Measurements from ENCODE around the gene SLC44A1. TPM values are rescaled to one million over a fixed set of nuclear protein-coding genes. Genes with fewer than 3 reads are reported as not detected.

SLC44A1 gene
- total and polyA plus RNA-seq, 2 of the 13 experiments (the other 11 are each of a cell fraction or from before 2014, with no cell fraction given) = 21.4 to 40.8 TPM

DNA sequence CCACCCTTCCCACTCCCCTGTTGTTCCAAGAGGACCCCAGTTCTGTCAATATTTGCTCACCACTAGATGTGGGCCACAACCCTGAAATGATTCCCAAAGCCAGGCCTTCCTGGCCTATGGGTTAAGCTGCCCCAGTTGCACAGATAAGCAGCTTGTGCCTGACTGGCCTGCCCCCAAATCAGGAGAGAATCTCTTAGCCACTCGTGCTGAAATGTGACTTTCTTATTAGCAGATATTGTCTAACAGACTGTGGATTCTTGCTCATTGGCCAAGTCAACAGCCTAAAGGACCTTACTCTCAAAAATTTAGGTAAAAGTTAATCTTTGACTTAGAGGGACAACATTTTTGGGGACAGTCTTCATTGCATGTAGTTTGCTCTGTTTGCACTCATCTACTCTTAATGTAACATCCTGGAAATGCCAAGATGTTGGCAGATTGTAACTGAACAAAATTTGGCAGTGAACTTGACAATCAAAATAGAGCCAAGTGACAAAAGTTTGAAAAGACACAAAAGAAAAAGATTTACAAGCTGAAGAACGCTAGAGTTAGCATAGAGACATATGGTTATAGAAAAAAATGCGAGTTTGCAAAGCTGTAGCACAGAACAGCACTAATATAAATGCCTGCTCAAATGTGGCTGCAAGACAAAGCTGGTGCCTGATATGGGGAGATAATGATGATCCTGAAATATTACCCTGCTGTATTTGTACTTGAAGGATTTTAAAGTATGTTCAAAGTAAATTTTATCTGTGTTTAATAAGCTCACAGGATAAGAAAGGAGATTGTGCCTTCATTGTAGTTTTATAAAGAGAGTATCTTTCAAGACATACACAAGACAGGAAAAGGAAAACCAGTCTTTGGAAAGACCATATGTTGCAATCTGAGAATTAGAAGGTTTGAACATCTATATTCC, 174.4 kb downstream of the SLC44A1 start (continued):
- TF ChIP-seq AHDC1 (CRISPR knock-in tag; IDR thresholded peaks at IDR 0.05; ENCODE audit: borderline replicate concordance) = peak; percentile 96
- TF ChIP-seq, protein P1, sequence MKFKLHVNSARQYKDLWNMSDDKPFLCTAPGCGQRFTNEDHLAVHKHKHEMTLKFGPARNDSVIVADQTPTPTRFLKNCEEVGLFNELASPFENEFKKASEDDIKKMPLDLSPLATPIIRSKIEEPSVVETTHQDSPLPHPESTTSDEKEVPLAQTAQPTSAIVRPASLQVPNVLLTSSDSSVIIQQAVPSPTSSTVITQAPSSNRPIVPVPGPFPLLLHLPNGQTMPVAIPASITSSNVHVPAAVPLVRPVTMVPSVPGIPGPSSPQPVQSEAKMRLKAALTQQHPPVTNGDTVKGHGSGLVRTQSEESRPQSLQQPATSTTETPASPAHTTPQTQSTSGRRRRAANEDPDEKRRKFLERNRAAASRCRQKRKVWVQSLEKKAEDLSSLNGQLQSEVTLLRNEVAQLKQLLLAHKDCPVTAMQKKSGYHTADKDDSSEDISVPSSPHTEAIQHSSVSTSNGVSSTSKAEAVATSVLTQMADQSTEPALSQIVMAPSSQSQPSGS (CRISPR knock-in tag; IDR thresholded peaks at IDR 0.05) = peak; percentile 55; the same call in 1 of the 2 replicates
- TF ChIP-seq MATR3 (CRISPR knock-in tag; IDR thresholded peaks at IDR 0.05) = no peak
- TF ChIP-seq FOXO4 (CRISPR knock-in tag; conservative IDR thresholded peaks at IDR 0.05) = no peak
- TF ChIP-seq, protein P2, sequence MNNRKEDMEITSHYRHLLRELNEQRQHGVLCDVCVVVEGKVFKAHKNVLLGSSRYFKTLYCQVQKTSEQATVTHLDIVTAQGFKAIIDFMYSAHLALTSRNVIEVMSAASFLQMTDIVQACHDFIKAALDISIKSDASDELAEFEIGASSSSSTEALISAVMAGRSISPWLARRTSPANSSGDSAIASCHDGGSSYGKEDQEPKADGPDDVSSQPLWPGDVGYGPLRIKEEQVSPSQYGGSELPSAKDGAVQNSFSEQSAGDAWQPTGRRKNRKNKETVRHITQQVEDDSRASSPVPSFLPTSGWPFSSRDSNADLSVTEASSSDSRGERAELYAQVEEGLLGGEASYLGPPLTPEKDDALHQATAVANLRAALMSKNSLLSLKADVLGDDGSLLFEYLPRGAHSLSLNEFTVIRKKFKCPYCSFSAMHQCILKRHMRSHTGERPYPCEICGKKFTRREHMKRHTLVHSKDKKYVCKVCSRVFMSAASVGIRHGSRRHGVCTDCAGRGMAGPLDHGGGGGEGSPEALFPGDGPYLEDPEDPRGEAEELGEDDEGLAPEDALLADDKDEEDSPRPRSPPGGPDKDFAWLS (CRISPR knock-in tag; IDR thresholded peaks at IDR 0.05; ENCODE audit: borderline replicate concordance) = no peak
- TF ChIP-seq ZFP36L2 (CRISPR knock-in tag; IDR thresholded peaks at IDR 0.05) = no peak
- no peak for TF ChIP-seq CENPT (CRISPR knock-in tag; IDR thresholded peaks at IDR 0.05; ENCODE audit: low read depth)
- TF ChIP-seq, protein P3, sequence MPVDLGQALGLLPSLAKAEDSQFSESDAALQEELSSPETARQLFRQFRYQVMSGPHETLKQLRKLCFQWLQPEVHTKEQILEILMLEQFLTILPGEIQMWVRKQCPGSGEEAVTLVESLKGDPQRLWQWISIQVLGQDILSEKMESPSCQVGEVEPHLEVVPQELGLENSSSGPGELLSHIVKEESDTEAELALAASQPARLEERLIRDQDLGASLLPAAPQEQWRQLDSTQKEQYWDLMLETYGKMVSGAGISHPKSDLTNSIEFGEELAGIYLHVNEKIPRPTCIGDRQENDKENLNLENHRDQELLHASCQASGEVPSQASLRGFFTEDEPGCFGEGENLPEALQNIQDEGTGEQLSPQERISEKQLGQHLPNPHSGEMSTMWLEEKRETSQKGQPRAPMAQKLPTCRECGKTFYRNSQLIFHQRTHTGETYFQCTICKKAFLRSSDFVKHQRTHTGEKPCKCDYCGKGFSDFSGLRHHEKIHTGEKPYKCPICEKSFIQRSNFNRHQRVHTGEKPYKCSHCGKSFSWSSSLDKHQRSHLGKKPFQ (CRISPR knock-in tag; IDR thresholded peaks at IDR 0.05; ENCODE audit: insufficient replicate concordance) = no peak
- TF ChIP-seq ETV6 (CRISPR knock-in tag; conservative IDR thresholded peaks at IDR 0.05) = no peak
- TF ChIP-seq RBM39 (IDR thresholded peaks at IDR 0.05; ENCODE audit: low read depth, low read length, poor library complexity, severe bottlenecking) = no peak
- no peak for TF ChIP-seq ZNF382 (CRISPR knock-in tag; IDR thresholded peaks at IDR 0.05; ENCODE audit: borderline replicate concordance)
- TF ChIP-seq, protein P4, sequence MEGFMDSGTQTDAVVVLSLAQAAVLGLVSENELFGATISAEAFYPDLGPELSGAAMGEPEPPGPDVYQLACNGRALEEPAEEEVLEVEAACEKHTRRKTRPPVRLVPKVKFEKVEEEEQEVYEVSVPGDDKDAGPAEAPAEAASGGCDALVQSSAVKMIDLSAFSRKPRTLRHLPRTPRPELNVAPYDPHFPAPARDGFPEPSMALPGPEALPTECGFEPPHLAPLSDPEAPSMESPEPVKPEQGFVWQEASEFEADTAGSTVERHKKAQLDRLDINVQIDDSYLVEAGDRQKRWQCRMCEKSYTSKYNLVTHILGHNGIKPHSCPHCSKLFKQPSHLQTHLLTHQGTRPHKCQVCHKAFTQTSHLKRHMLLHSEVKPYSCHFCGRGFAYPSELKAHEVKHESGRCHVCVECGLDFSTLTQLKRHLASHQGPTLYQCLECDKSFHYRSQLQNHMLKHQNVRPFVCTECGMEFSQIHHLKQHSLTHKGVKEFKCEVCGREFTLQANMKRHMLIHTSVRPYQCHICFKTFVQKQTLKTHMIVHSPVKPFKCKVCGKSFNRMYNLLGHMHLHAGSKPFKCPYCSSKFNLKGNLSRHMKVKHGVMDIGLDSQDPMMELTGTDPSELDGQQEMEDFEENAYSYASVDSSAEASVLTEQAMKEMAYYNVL (CRISPR knock-in tag; IDR thresholded peaks at IDR 0.05; ENCODE audit: borderline replicate concordance) = peak; percentile 80; the same call in 1 of the 2 replicates
